ENCODE results near the gene TFRC. TPM values are rescaled to one million over a fixed set of nuclear protein-coding genes. Genes with fewer than 3 reads are reported as not detected.
"Not testable (repeated sequence)": the region's sequence is repeated elsewhere in the genome, so short reads cannot be mapped to it uniquely, and the experiment has no call there.

The TFRC gene
- total RNA-seq, 1 experiment from 2014 or later = 160 TPM

GRCh38 chr3:196048922-196049598 lies 32.8 kb downstream of the TFRC start:
- no peak for DNase-seq (ENCODE audit: low spot score)

GRCh38 chr3:196047391-196048030 lies 34.4 kb downstream of the TFRC start:
- no peak for DNase-seq (ENCODE audit: low spot score)

GRCh38 chr3:196044513-196044912 lies 37.4 kb downstream of the TFRC start:
- DNase-seq (ENCODE audit: low spot score) = no peak

DNA sequence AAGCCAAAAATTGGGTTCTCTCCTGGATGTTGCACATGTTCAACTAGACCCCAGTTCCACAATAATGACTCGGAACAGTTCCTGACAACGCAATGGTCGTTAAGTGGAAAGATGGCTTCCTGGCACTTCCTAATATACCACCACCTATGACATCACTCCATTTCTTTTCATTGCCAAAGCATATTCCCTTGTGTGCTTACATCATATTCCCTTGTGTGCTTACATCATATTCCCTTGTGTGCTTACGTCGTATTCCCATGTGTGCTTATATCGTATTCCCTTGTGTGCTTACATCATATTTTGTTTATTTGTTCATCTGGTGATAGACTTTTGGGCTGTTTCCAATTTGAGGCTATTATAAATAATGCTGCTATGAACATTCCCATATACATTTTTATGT lies 39.2 kb downstream of the TFRC start:
- no peak for DNase-seq (ENCODE audit: low spot score)

DNA sequence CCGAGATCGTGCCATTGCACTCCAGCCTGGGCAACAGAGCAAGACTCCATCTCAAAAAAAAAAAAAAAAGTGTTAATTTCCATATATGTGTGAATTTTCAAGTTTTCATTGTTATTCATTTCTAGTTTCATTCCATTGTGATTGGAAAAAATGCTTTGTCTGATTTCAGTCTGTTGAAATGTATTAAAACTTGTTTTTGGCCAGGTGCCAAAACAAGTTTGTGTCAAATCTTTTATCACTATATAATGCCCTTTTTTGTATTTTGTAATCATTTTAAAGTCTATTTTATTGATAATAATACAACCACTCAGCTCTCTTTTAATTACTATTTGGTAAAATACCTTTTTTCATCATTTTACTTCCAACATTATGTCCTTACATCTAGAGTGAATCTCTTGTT lies 42.5 kb downstream of the TFRC start:
- DNase-seq (ENCODE audit: low spot score) = no peak

GRCh38 chr3:196026059-196026458 lies 55.8 kb downstream of the TFRC start:
- DNase-seq (ENCODE audit: low spot score) = not testable (repeated sequence)

DNA sequence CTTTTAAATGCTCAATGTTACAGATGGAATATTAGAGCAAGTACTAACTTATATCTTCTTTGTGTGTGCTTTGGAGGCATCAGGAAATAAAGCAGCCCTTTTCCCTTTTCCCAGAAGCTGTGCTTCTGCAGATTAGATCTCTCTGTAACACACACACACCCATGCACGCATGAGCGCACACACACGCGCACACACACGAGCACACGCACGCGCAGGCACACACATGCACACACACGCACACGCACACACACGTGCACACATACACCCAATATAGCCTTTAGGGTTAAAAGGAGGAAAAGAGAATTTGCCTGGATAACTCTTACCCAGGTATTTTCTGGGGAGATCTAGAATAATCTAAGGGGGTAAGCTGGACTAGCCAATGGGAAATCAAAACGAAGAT lies 56.9 kb downstream of the TFRC start:
- DNase-seq (ENCODE audit: low spot score) = no peak

DNA sequence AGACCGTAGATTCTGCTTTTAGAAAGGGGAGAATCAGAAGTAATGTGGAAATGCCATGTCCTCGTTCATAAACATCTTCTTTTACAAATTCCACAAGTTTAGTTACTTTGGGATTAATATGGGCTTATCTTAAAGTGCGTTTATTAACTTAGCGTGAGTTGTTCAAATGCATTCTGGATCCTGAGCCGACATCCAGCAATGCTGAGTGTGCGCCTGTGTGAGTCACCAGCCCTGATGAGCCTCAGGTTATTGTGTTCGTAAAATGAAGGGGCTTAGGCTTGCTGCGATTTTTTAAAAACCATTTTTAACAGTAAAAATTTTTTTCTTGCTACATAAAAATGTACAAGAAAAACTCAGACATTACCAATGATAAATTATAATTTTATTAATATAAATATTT lies 57.9 kb downstream of the TFRC start:
- no peak for DNase-seq (ENCODE audit: low spot score)

DNA sequence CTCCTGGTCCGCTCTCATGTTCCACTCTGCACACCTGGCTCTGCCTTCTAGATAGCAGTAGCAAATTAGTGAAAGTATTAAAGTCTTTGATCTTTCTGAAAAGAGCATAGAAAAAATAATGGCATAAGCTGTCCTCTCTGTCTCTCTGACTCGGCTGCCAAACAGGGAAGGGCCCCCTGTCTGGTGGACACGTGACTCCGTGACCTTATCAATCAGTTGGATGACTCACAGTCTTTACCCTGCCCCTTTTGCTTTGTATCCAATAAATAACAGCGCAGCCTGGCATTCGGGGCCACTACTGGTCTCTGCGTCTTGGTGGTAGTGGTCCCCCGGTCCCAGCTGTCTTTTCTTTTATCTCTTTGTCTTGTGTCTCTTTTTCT lies 59.4 kb downstream of the TFRC start:
- DNase-seq (ENCODE audit: low spot score) = not testable (repeated sequence)

DNA sequence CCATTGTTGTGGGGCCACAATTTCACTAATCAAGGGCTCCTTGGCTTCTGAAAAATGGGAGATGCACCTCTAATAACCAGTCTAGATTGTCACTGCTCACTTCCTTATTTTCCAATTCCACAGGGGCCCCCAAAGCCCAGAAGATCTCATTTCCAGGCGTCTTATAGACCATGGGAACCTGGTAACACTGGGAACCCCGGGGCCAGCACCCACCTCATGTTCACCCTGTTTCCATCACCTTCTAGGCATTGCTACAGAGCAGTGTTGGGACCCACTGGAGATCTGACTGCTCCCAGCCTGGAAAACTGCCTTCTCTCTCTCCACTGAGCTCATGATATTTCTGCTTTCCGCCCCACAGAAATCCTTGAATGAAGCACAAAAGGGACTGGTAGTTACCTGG lies 61.5 kb downstream of the TFRC start:
- no peak for DNase-seq (ENCODE audit: low spot score)

- DNase-seq (ENCODE audit: low spot score) = peak; percentile 11
These were observed 62.3 kb downstream of the TFRC start for GRCh38 chr3:196019576-196019975.

- not testable (repeated sequence) for DNase-seq (ENCODE audit: low spot score)
These were observed 63.7 kb downstream of the TFRC start for GRCh38 chr3:196018159-196018558.

- peak; percentile 60 for DNase-seq (ENCODE audit: low spot score)
These were observed 65.4 kb downstream of the TFRC start for GRCh38 chr3:196016485-196016884.

DNA sequence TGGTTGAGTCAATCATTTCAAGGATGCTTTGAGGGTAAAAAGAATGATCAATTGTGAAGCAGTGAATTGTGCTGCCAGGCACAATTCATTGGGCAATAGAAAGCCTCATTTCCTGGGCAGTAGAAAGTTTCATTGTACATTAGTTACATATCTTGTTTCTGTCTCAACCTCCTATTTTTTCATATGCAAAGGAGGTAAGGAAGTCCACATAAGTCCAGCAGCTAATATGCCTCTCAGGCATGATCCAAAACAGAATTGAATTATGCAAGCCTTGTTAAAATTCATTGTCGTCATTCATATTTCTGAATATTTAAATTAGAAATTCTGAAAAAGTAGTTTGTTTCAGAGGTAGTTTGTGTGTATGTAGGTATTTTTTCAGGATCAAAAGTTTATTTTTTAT lies 65.8 kb downstream of the TFRC start:
- DNase-seq (ENCODE audit: low spot score) = no peak

DNA sequence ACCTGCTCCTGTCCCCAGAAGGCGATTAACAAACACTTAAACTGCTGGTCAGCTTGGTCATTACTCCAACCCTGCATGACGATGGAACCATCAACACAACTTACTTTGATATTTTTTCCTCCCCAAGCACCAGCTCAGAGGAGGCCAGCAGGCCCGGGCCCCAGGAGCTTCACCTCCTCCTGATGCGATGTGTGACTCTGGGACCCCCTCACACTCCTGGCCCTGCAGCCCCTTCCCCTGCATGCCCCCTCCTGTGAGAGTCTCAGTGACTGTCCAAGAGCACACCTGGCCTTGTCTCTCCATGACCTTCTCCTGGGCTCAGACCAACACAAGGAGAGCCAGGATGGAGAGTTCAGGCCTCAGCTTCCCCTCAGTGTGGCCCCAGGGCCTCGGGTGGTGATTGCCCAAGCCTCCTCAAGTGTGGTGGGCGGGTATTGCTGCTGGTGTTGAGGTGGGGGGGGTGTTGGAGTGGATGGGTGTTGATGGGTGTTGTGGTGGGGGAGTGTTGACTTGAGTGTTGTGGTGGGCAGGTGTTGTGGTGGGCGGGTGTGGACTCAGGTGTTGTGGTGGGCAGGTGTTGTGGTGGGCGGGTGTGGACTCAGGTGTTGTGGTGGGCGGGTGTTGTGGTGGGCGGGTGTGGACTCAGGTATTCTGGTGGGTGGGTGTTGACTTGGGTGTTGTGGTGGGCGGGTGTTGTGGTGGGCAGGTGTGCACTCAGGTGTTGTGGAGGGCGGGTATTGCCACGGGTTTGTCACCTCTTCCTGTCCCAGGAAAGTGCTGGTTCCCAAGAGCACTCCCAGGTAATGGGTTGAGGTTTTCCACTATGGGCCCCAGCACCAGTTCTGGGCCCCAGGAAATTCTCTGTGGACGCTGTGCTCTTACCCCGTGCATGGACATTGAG lies 68.1 kb downstream of the TFRC start:
- DNase-seq (ENCODE audit: low spot score) = no peak

DNA sequence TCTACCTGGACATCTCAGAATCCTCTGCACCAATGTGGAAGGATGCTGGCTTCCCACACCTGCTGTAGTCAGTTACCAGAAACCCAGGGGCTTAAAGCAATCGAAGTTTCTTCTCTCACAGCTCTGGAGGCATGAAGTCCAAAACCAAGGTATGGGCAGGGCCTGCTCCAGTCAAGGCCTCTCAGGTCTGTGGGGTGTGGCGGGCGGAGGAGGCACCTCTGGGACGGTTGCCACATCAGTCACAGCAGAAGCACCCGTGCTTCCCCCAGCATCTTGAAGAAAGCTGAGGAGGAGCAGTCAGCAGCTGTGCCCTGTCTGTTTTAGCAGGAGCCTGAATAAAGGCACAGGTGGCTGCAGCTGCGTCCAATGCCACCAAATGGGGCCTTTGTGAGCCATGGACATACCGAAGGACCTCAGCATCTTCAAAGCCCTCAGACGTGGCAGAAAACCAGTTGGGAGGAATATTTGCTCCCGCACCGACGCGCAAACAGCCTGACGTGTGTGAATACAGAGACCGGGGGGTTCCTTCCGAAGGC lies 68.9 kb downstream of the TFRC start:
- DNase-seq (ENCODE audit: low spot score) = no peak

DNA sequence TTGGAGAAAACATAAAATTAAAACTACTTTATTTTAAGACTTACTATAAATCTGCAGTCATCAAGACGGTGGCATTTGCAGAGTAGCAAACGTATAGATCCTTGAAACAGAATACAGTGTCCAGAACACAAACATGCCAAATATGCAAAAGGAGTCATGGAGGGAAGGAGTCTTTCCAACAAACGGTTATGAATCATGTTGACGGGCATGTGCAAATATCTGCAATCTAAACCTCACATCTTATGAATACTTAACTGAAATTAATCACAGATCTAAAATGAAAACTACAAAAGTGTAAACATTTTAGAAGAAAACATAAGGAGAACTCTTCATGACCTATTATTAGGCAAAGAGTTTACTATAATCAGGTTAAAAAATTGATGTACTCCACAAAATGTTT lies 69.4 kb downstream of the TFRC start:
- no peak for DNase-seq (ENCODE audit: low spot score)

- DNase-seq (ENCODE audit: low spot score) = no peak
These were observed 72.4 kb downstream of the TFRC start for GRCh38 chr3:196009456-196009855.

DNA sequence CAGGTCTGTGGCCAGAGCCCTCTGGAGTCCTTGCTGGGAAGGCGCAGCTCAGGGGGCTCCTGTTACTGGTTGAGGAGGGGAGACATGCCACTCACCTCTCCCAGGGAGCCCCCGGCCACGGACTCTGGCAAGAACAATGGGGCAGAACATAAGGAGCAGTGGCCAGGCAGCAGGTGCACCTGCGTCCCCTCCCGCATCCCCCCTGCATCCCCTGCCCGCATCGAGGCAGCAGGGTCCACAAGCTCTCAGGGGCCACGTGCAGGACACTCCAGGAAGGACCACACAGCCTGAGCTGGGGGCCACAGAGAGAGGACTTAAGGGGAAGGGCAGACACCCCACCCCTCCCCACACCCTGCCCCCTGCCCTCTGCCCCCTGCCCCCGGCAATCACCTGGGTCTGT lies 73.0 kb downstream of the TFRC start:
- DNase-seq (ENCODE audit: low spot score) = no peak

- DNase-seq (ENCODE audit: low spot score) = no peak
These were observed 73.5 kb downstream of the TFRC start for GRCh38 chr3:196008387-196008786.

- DNase-seq (ENCODE audit: low spot score) = no peak
These were observed 74.0 kb downstream of the TFRC start for GRCh38 chr3:196007744-196008335.

DNA sequence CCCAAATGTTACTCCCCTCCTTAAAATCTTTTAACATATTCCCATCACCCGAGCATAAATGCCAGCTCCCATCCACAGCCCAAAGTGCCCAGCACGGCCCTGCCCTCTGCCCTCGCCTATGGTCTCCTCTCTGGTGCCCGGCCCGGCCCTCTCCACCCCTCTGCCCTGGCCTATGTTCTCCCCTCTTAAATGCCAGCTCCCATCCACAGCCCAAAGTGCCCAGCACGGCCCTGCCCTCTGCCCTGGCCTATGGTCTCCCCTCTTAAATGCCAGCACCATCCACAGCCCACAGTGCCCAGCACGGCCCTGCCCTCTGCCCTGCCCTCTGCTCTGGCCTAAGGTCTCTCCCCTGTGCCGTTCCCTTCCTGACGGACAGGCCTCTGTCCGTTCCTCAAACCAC lies 76.6 kb downstream of the TFRC start:
- not testable (repeated sequence) for DNase-seq (ENCODE audit: low spot score)
